Gastroesophageal sphincter (tissue), 4 donors: ENCODE results near the gene HTR2B. TPM values are rescaled to one million over a fixed set of nuclear protein-coding genes. Genes with fewer than 3 reads are reported as not detected.

ENCODE experiments used
- ATAC-seq: fragments of 150-250 bp; one replicate; pipeline ENCODE4 v1.9.1; 2016; ENCODE audit warnings: mild to moderate bottlenecking, moderate library complexity
- H3K27ac ChIP-seq, 4 donors: fragments of 200-600 bp; sonication (generic) in 3 of 4; 1 replicate in 3 of 4; 2 replicates in 1 of 4; pipeline ENCODE4 v1.5.1; 2016 to 2019
- H3K27me3 ChIP-seq: fragments of 200-600 bp; sonication (generic); one replicate; pipeline ENCODE4 v1.5.1; 2019
- H3K36me3 ChIP-seq, 2 donors: fragments of 200-600 bp; sonication (generic); one replicate each; pipeline ENCODE4 v1.5.1; 2019; ENCODE audit warnings: control low read depth in 1 of 2
- H3K4me1 ChIP-seq, 3 donors: fragments of 200-600 bp; sonication (generic); 1 replicate in 2 of 3; 2 replicates in 1 of 3; pipeline ENCODE4 v1.5.1; 2016 to 2019; ENCODE audit warnings: control low read depth in 2 of 3
- H3K4me3 ChIP-seq, 2 donors: fragments of 200-600 bp; sonication (generic); one replicate each; pipeline ENCODE4 v1.5.1; 2019; ENCODE audit warnings: mild to moderate bottlenecking in 1 of 2, moderate library complexity in 1 of 2
- H3K9me3 ChIP-seq, 3 donors: fragments of 200-600 bp; sonication (generic); one replicate each; pipeline ENCODE4 v1.5.1; 2017 to 2019; ENCODE audit warnings: control low read depth in 2 of 3
- CTCF ChIP-seq, 4 experiments: fragments of 200-600 bp in 2 of 4; fragments of 450-650 bp in 2 of 4; sonication (generic) in 1 of 4; IDR thresholded peaks; one replicate each; pipeline ENCODE4 v1.5.1; 2017 to 2019; ENCODE audit warnings: antibody characterized with exemption in 4 of 4, mild to moderate bottlenecking in 2 of 4, moderate library complexity in 2 of 4
- EP300 ChIP-seq: sonication (generic); formaldehyde crosslinking; IDR thresholded peaks from one replicate; pipeline ENCODE4 v1.6.1; 2017; ENCODE audit warnings: antibody characterized with exemption, mild to moderate bottlenecking
- POLR2A ChIP-seq, 2 donors: fragments of 450-650 bp; IDR thresholded peaks; one replicate each; pipeline ENCODE4 v1.6.1; 2017; ENCODE audit warnings: antibody characterized with exemption in 2 of 2, mild to moderate bottlenecking in 2 of 2, moderate library complexity in 1 of 2
- POLR2AphosphoS5 ChIP-seq: sonication (generic); formaldehyde crosslinking; IDR thresholded peaks from one replicate; pipeline ENCODE4 v1.6.1; 2017; ENCODE audit warnings: antibody characterized with exemption
- WGBS, 2 donors: methylation state at CpG; one replicate each; pipeline ENCODE4 v1.1.5; 2018; ENCODE audit warnings: low coverage in 1 of 2; 5-methylcytosine and 5-hydroxymethylcytosine counted together
- total RNA-seq, 4 donors: library from RNA; depleted of rRNA; stranded (reverse); fragments of >200 nt; gene quantifications; one replicate each; pipeline ENCODE4 v1.1.0, GENCODE V29; 2016

The HTR2B gene
- total RNA-seq, 4 donors from 2014 or later, result 6.8 to 17.3 (median 16.0) TPM

GRCh38 chr2:231161877-231162329 lies 37.1 kb upstream of the HTR2B start:
- peaks cover 5 to 47% (median 9%) of the 10 kb centered on the region in 3 donors for H3K4me1 ChIP-seq
- peaks cover 8 to 27% of the 10 kb centered on the region in 2 donors for H3K36me3 ChIP-seq
- no peaks in the 10 kb centered on the region for H3K27me3 ChIP-seq
- no peak overlapping the region for H3K4me3 ChIP-seq
- 12 to 25% methylated on average over 2 of the region's 2 CpGs for WGBS, 2 donors
- ATAC-seq, result peak; percentile 83
- H3K27ac ChIP-seq, result peak overlapping the region; percentile 70 to 79 (median 77)
- no peak for TF ChIP-seq CTCF (IDR thresholded peaks at IDR 0.05)
- TF ChIP-seq POLR2AphosphoS5, result peak; percentile 70
- TF ChIP-seq EP300, result no peak
- no peaks in the 10 kb centered on the region for H3K9me3 ChIP-seq

- no peaks in the 10 kb centered on the region for H3K9me3 ChIP-seq
- TF ChIP-seq POLR2AphosphoS5, result no peak
- TF ChIP-seq CTCF (IDR thresholded peaks at IDR 0.05), result no peak
- no peak for TF ChIP-seq POLR2A (IDR thresholded peaks at IDR 0.05)
- TF ChIP-seq EP300, result no peak
- peak; percentile 3 for ATAC-seq
- H3K27ac ChIP-seq, result peak overlapping the region; percentile 70 to 79 (median 77)
- peaks cover 5 to 47% (median 9%) of the 10 kb centered on the region in 3 donors for H3K4me1 ChIP-seq
- no peaks in the 10 kb centered on the region for H3K27me3 ChIP-seq
- 65 to 93% methylated on average over 6 to 7 of the region's 7 CpGs for WGBS, 2 donors
- peaks cover 8 to 21% of the 10 kb centered on the region in 2 donors for H3K36me3 ChIP-seq
- H3K4me3 ChIP-seq, result no peak overlapping the region
Observed at GRCh38 chr2:231161252-231161839, 36.5 kb upstream of the HTR2B start.

- peak overlapping the region; percentile 70 to 79 (median 77) for H3K27ac ChIP-seq
- H3K27me3 ChIP-seq, result no peaks in the 10 kb centered on the region
- H3K36me3 ChIP-seq, result peaks cover 3 to 15% of the 10 kb centered on the region in 2 donors
- 88 to 91% methylated on average over 1 to 4 of the region's 5 CpGs for WGBS, 2 donors
- no peaks in the 10 kb centered on the region for H3K9me3 ChIP-seq
- TF ChIP-seq CTCF (IDR thresholded peaks at IDR 0.05), result no peak
- TF ChIP-seq EP300, result no peak
- TF ChIP-seq POLR2A (IDR thresholded peaks at IDR 0.05), result no peak
- no peak for TF ChIP-seq POLR2AphosphoS5
- H3K4me1 ChIP-seq, result peaks cover 5 to 47% (median 9%) of the 10 kb centered on the region in 3 donors
- H3K4me3 ChIP-seq, result no peak overlapping the region
- ATAC-seq, result no peak
Observed at GRCh38 chr2:231160701-231161100, 35.9 kb upstream of the HTR2B start.

- peak overlapping the region in 1 of 4 donors; percentile 47 for H3K27ac ChIP-seq
- H3K4me1 ChIP-seq, result peaks cover 5 to 47% (median 9%) of the 10 kb centered on the region in 3 donors
- no peak overlapping the region for H3K4me3 ChIP-seq
- no peaks in the 10 kb centered on the region for H3K27me3 ChIP-seq
- peaks cover 0 to 18% of the 10 kb centered on the region in 2 donors for H3K36me3 ChIP-seq
- no peak for ATAC-seq
- no peaks in the 10 kb centered on the region for H3K9me3 ChIP-seq
- TF ChIP-seq CTCF (IDR thresholded peaks at IDR 0.05) (no peak), EP300 (no peak), POLR2A (IDR thresholded peaks at IDR 0.05) (no peak), POLR2AphosphoS5 (no peak)
Observed at GRCh38 chr2:231159306-231159705, 34.5 kb upstream of the HTR2B start.
